Choroid plexus epithelial cell (primary cell): ENCODE measurements around the gene ZSWIM6.
A peak's percentile ranks its signal among the peaks of the same experiment; 100 is the strongest.

Experiments
- DNase-seq: peaks from one replicate; pipeline ENCODE4 v3.0.0-alpha.2; 2010; ENCODE audit warnings: low read depth
- H3K4me3 ChIP-seq: 2 replicates; pipeline ENCODE4 v1.5.1; 2011; ENCODE audit warnings: low read depth, mild to moderate bottlenecking, control low read depth, low read length, moderate library complexity
- CTCF ChIP-seq: conservative IDR thresholded peaks from 2 replicates; pipeline ENCODE4 v1.5.1; 2011; ENCODE audit warnings: low read depth, mild to moderate bottlenecking, control low read depth, inconsistent platforms, low read length, moderate library complexity

Gene ZSWIM6

DNA sequence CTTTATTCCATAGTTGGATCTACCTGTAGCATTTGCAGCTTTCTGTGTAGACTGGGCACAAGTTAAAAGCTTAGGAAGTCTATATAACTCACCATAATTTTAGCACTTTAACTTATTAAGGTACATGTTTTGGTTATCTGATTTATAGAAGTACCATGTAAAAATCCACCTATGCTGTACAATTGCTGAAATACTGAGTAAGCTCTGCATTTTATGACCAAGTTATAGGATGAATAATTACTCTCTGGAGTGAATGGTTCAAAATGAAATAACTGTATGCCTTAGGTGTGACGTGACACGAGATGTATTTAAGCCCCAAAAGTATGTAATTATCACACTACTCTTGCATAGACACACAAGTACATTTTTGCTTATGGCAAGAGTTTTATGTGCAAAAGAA, 22.1 kb downstream of the ZSWIM6 start:
- DNase-seq = no peak
- no peak overlapping the region for H3K4me3 ChIP-seq
- no peak for TF ChIP-seq CTCF

GRCh38 chr5:61357745-61358144, 25.7 kb downstream of the ZSWIM6 start:
- DNase-seq = peak; percentile 27
- TF ChIP-seq CTCF = peak; percentile 56
- H3K4me3 ChIP-seq = no peak overlapping the region

- peak; percentile 49 for TF ChIP-seq CTCF
- H3K4me3 ChIP-seq = no peak overlapping the region
- peak; percentile 38 for DNase-seq
Measured at GRCh38 chr5:61362796-61363368, 30.8 kb downstream of the ZSWIM6 start.

DNA sequence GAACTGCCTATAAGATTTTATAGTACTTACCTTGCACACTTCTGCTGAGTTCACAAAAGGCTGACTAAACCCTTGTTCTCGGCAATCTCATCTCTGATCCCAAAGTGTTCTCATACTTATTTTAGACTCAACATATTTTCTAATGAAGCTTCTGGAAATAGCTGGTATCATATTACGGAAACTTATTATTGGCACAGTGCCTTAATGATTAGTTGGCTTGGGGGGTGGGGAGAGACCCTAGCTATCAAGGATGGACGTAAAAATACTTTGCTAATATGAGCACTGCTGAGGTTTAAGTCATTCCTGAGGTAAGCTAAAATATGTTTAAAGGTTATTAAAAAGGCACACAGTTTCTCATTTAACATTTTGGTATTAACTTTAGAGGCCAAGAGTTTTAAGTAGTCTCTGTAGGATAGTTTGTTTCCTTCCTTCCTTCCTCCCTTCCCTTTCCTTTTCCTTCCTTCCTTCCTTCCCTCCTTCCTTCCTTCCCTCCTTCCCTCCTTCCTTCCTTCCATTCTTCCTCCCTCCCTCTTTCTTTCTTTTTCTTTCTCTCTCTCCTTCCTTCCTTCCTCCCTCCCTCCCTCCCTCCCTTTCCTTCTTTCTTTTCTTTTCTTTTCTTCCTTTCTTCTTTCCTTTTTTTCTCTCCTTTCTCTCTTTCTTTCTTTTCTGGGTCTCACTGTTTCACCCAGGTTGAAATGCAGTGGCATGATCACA, 31.5 kb downstream of the ZSWIM6 start:
- TF ChIP-seq CTCF = no peak
- peak; percentile 31 for DNase-seq
- H3K4me3 ChIP-seq = no peak overlapping the region

DNA sequence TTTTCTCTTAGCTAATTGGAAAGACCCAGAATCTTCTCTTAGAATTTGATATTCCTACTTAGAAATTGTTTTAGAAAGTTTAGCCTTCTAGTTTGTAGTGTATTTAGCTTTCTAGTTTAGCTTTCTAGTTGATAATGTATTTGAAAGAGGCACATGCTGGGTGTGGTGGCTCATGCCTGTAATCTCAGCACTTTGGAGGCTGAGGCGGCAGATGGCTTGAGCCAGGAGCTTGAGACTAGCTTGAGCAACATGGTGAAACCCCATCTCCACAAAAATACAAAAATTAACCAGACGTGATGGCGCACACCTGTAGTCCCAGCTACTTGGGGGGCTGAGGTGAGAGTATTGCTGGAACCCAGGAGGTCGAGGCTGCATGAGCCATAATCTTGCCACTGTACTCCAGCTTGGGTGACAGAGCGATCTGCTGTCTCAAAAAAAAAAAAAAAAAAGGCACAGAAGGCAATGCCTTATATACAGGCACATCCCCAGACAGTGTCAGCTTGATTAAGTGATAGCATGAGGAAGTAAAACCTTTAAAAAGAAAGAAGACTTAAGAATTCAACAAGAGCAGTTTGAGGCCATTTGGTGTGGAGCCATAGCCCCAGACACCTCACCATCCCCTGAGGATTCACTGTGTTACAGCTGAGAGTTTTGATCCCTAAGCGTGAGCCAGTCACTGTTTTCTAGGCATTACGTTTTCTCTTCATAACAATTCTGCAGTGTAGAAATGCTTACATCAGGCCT, 34.6 kb downstream of the ZSWIM6 start:
- TF ChIP-seq CTCF = no peak
- DNase-seq = no peak
- no peak overlapping the region for H3K4me3 ChIP-seq

DNA sequence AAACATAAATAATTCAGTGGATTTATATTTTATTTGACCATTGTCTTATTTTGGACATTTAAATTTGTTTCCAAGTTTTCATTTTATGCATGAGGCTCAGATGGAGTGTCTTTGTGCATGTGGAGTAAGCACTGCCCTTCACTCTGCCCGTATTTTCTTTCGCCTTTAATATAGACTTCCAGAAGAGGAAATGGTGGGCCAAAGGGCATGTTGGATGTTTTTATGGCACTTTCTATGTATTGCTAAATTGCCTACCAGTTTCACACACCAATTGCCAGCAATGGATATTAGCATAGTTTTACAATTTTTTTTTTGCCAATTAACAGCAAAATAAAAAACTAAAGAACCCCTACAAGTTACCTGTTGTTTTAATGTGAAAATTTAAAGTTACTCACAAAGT, 38.4 kb downstream of the ZSWIM6 start:
- no peak overlapping the region for H3K4me3 ChIP-seq
- DNase-seq = no peak
- TF ChIP-seq CTCF = no peak

- no peak for TF ChIP-seq CTCF
- DNase-seq = no peak
- no peak overlapping the region for H3K4me3 ChIP-seq
Measured at GRCh38 chr5:61371474-61371873, 39.4 kb downstream of the ZSWIM6 start.
